WTC11 (cell line): ENCODE measurements around the gene CCDC149. TPM values are rescaled to one million over a fixed set of nuclear protein-coding genes. Genes with fewer than 3 reads are reported as not detected.

Source experiments
- ATAC-seq: fragments of 200-7000 bp; cut with Tn5 transposase; 2 replicates; pipeline ENCODE4 v1.10.0; 2021; ENCODE audit warnings: mild to moderate bottlenecking, moderate library complexity
- CTCF ChIA-PET: fragments of 300-600 bp; sonication (Branson Sonifier 250); formaldehyde crosslinking; loops from one replicate; lab custom pipeline; 2021; ENCODE audit warnings: antibody characterized with exemption; lab: Charles Lee
- POLR2A ChIA-PET: fragments of 350-600 bp; sonication (Branson Sonifier 250); formaldehyde crosslinking; loops from one replicate; lab custom pipeline; 2021; ENCODE audit warnings: antibody characterized with exemption; lab: Charles Lee
- DNase-seq: peaks from one replicate; pipeline ENCODE4 v3.0.0; 2021; ENCODE audit warnings: low spot score
- H3K27ac Mint-ChIP-seq: 2 replicates; pipeline ENCODE4 v1.8.0; 2021; ENCODE audit warnings: mixed read lengths
- H3K27me3 Mint-ChIP-seq: 2 replicates; pipeline ENCODE4 v1.8.0; 2021; ENCODE audit warnings: low read depth, mild to moderate bottlenecking, moderate library complexity, mixed read lengths
- H3K36me3 Mint-ChIP-seq: 2 replicates; pipeline ENCODE4 v1.8.0; 2021; ENCODE audit warnings: mixed read lengths
- H3K4me1 Mint-ChIP-seq: 2 replicates; pipeline ENCODE4 v1.8.0; 2022; ENCODE audit warnings: mixed read lengths
- H3K4me3 Mint-ChIP-seq: 2 replicates; pipeline ENCODE4 v1.8.0; 2021; ENCODE audit warnings: mild to moderate bottlenecking, moderate library complexity, mixed read lengths
- H3K9me3 Mint-ChIP-seq: 2 replicates; pipeline ENCODE4 v1.8.0; 2021; ENCODE audit warnings: mixed read lengths
- CTCF ChIP-seq: fragments of 200-600 bp; IDR thresholded peaks from 2 replicates; pipeline ENCODE4 v1.8.0; 2022; ENCODE audit warnings: antibody characterized with exemption
- E2F4 ChIP-seq: sonication (generic); formaldehyde crosslinking; IDR thresholded peaks from 2 replicates; pipeline ENCODE4 v1.8.1; 2022; ENCODE audit warnings: low read depth, mild to moderate bottlenecking, moderate library complexity, missing genetic modification reagents, borderline replicate concordance
- E2F5 ChIP-seq: sonication (generic); formaldehyde crosslinking; IDR thresholded peaks from 2 replicates; pipeline ENCODE4 v1.8.1; 2022; ENCODE audit warnings: mild to moderate bottlenecking, moderate library complexity, missing genetic modification reagents
- MLX ChIP-seq: sonication (generic); formaldehyde crosslinking; IDR thresholded peaks from 2 replicates; pipeline ENCODE4 v1.8.1; 2023; ENCODE audit warnings: mild to moderate bottlenecking, missing genetic modification reagents, moderate library complexity
- MXD4 ChIP-seq: fragments of 250-450 bp; sonication (Bioruptor Pico); IDR thresholded peaks from 2 replicates; pipeline ENCODE4 v1.8.0; 2021; ENCODE audit warnings: mild to moderate bottlenecking, moderate library complexity, borderline replicate concordance
- MYBL2 ChIP-seq: sonication (generic); formaldehyde crosslinking; IDR thresholded peaks from 2 replicates; pipeline ENCODE4 v1.8.1; 2023; ENCODE audit warnings: mild to moderate bottlenecking, moderate library complexity, missing genetic modification reagents
- RELA ChIP-seq: sonication (generic); formaldehyde crosslinking; IDR thresholded peaks from 2 replicates; pipeline ENCODE4 v1.8.1; 2022; ENCODE audit warnings: missing genetic modification reagents, mild to moderate bottlenecking, borderline replicate concordance
- RORB ChIP-seq: fragments of 250-450 bp; sonication (Bioruptor Pico); IDR thresholded peaks from 2 replicates; pipeline ENCODE4 v1.9.0; 2021; ENCODE audit warnings: mild to moderate bottlenecking
- SMAD3 ChIP-seq: sonication (generic); formaldehyde crosslinking; IDR thresholded peaks from 2 replicates; pipeline ENCODE4 v1.8.0; 2022; ENCODE audit warnings: missing genetic modification reagents, mild to moderate bottlenecking, borderline replicate concordance
- USF2 ChIP-seq: sonication (generic); formaldehyde crosslinking; IDR thresholded peaks from 2 replicates; pipeline ENCODE4 v1.8.1; 2023; ENCODE audit warnings: mild to moderate bottlenecking, missing genetic modification reagents, moderate library complexity
- ZNF138 ChIP-seq: sonication (generic); formaldehyde crosslinking; conservative IDR thresholded peaks from 2 replicates; pipeline ENCODE4 v1.8.1; 2022; ENCODE audit warnings: mild to moderate bottlenecking, moderate library complexity, missing genetic modification reagents
- ZNF219 ChIP-seq: sonication (generic); formaldehyde crosslinking; IDR thresholded peaks from 2 replicates; pipeline ENCODE4 v1.8.0; 2023; ENCODE audit warnings: missing genetic modification reagents, mild to moderate bottlenecking, borderline replicate concordance
- ZNF263 ChIP-seq: sonication (generic); formaldehyde crosslinking; IDR thresholded peaks from 2 replicates; pipeline ENCODE4 v1.8.1; 2022; ENCODE audit warnings: low read depth, mild to moderate bottlenecking, moderate library complexity, missing genetic modification reagents
- ZNF416 ChIP-seq: fragments of 250-450 bp; sonication (Bioruptor Pico); IDR thresholded peaks from 2 replicates; pipeline ENCODE4 v1.9.0; 2021; ENCODE audit warnings: mild to moderate bottlenecking, inconsistent platforms
- ZSCAN18 ChIP-seq: fragments of 250-450 bp; sonication (Bioruptor Pico); IDR thresholded peaks from 2 replicates; pipeline ENCODE4 v2.1.2; 2022; ENCODE audit warnings: mild to moderate bottlenecking, moderate library complexity
- total RNA-seq: library from RNA; stranded (reverse); gene quantifications from 3 replicates; pipeline ENCODE4 v1.2.3, GENCODE V29; 2021

Gene CCDC149
- total RNA-seq, 1 experiment from 2014 or later = 3.9 TPM

GRCh38 chr4:24862073-24862751, 50.6 kb downstream of the CCDC149 start:
- peaks cover 20% of the 10 kb centered on the region for H3K4me1 Mint-ChIP-seq

More at GRCh38 chr4:24862073-24862751, 50.6 kb downstream of the CCDC149 start:
- ATAC-seq = no peak
- H3K36me3 Mint-ChIP-seq = peaks cover 38% of the 10 kb centered on the region
- H3K4me3 Mint-ChIP-seq = no peak overlapping the region
- POLR2A ChIA-PET = no interaction called here
- H3K27me3 Mint-ChIP-seq = peaks cover 14% of the 10 kb centered on the region; the same call in 1 of the 2 replicates
- DNase-seq = no peak
- no peak overlapping the region for H3K27ac Mint-ChIP-seq
- CTCF ChIA-PET = no interaction called here
- TF ChIP-seq ZNF416 (CRISPR knock-in tag) (no peak), RORB (CRISPR knock-in tag) (no peak), MYBL2 (CRISPR knock-in tag) (no peak), MLX (CRISPR knock-in tag) (no peak), RELA (no peak), E2F5 (CRISPR knock-in tag) (no peak), USF2 (no peak), CTCF (no peak), E2F4 (CRISPR knock-in tag) (no peak), ZNF219 (CRISPR knock-in tag) (no peak), ZSCAN18 (no peak), SMAD3 (no peak), ZNF138 (CRISPR knock-in tag) (no peak), ZNF263 (no peak), MXD4 (no peak)
- H3K9me3 Mint-ChIP-seq = peaks cover 48% of the 10 kb centered on the region
